Heart left ventricle (tissue), 13 donors: ENCODE data around the gene AGPAT2.

Source experiments
- CTCF ChIP-seq, 12 donors: fragments of 200-600 bp; sonication (generic) in 4 of 12; IDR thresholded peaks; one replicate each; pipeline versions ENCODE4 v1.5.0 to v1.8.0; 2018 to 2022; ENCODE audit warnings: antibody characterized with exemption in 12 of 12, mild to moderate bottlenecking in 5 of 12
- POLR2A ChIP-seq, 2 donors: fragments of 450-650 bp; IDR thresholded peaks; one replicate each; pipeline ENCODE4 v1.6.1; 2017; ENCODE audit warnings: antibody characterized with exemption in 2 of 2, mild to moderate bottlenecking in 2 of 2, moderate library complexity in 2 of 2
- donor health status: ischemic (EF 13 %, LVEDD 7.1; RV severe dilation, severe dysfunction).
- donor health status: DM: no; HTN: yes; CAD: no.
- donor health status: DM: no; HTN: no; CAD: no.
- donor health status: ischemic (EF 25% LVEDD 6.9; RV normal size, moderate dysfunction).
- donor health status: ischemic (EF 25% LVEDD 5.7; RV mildly dilated, moderate dysfunction).
- donor health status: ischemic (EF 35%, LVEDD 5.7; RV mildly dilated, moderate dysfunction).
- donor health status: nonischemic (EF 11% LVEDD 7.7; RV severe dilation, severe dysfunction).
- donor health status: DM: yes; HTN: yes; CAD: no.
- donor health status: PGD.
- donor health status: ischemic (EF 29% LVEDD 5.4; RV normal size, mild dysfunction).
- donor health status: nonischemic (EF 23%, LVEDD 6.1; RV moderate dilation, normal function).

GRCh38 chr9:136728548-136729123 is 41.4 kb upstream of the AGPAT2 start:
- no peak for TF ChIP-seq CTCF (IDR thresholded peaks at IDR 0.05)
- no peak for TF ChIP-seq POLR2A (IDR thresholded peaks at IDR 0.05)
